Measurements from ENCODE around the gene THYN1.
"Not testable (repeated sequence)": the region's sequence is repeated elsewhere in the genome, so short reads cannot be mapped to it uniquely, and the experiment has no call there.

Gene THYN1

GRCh38 chr11:134275188-134275533 lies 22.0 kb upstream of the THYN1 start:
- DNase-seq (ENCODE audit: low read depth in 2 of 2): no peak

GRCh38 chr11:134273317-134273712 lies 20.2 kb upstream of the THYN1 start:
- DNase-seq (ENCODE audit: low read depth in 2 of 2): no peak

- no peak for DNase-seq (ENCODE audit: low read depth in 2 of 2)
These were observed 19.5 kb upstream of the THYN1 start for GRCh38 chr11:134272381-134273316.

GRCh38 chr11:134271978-134272377 lies 18.8 kb upstream of the THYN1 start:
- DNase-seq (ENCODE audit: low read depth in 2 of 2): no peak

GRCh38 chr11:134270250-134270714 lies 17.1 kb upstream of the THYN1 start:
- DNase-seq (ENCODE audit: low read depth in 2 of 2): no peak

- DNase-seq (ENCODE audit: low read depth in 2 of 2): no peak
These were observed 14.8 kb upstream of the THYN1 start for GRCh38 chr11:134267966-134268365.

- no peak for DNase-seq (ENCODE audit: low read depth in 2 of 2)
These were observed 14.3 kb upstream of the THYN1 start for GRCh38 chr11:134267461-134267860.

GRCh38 chr11:134266841-134267251 lies 13.7 kb upstream of the THYN1 start:
- no peak for DNase-seq (ENCODE audit: low read depth in 2 of 2)

- DNase-seq (ENCODE audit: low read depth in 2 of 2): no peak
These were observed 13.3 kb upstream of the THYN1 start for GRCh38 chr11:134266440-134266839.

- DNase-seq (ENCODE audit: low read depth in 2 of 2): no peak
These were observed 12.0 kb upstream of the THYN1 start for GRCh38 chr11:134264966-134265764.

GRCh38 chr11:134261626-134262488 lies 8.7 kb upstream of the THYN1 start:
- no peak for DNase-seq (ENCODE audit: low read depth in 2 of 2)

GRCh38 chr11:134260983-134261382 lies 7.8 kb upstream of the THYN1 start:
- no peak for DNase-seq (ENCODE audit: low read depth in 2 of 2)

GRCh38 chr11:134260503-134260902 lies 7.4 kb upstream of the THYN1 start:
- DNase-seq (ENCODE audit: low read depth in 2 of 2): no peak

- no peak for DNase-seq (ENCODE audit: low read depth in 2 of 2)
These were observed 5.4 kb upstream of the THYN1 start for GRCh38 chr11:134258577-134258976.

- DNase-seq (ENCODE audit: low read depth in 2 of 2): no peak
These were observed 3.9 kb upstream of the THYN1 start for GRCh38 chr11:134257101-134257500.

- not testable (repeated sequence) for DNase-seq (ENCODE audit: low read depth in 2 of 2)
These were observed 2.0 kb upstream of the THYN1 start for GRCh38 chr11:134255184-134255561.

- DNase-seq (ENCODE audit: low read depth in 2 of 2): no peak
These were observed 1.5 kb upstream of the THYN1 start for GRCh38 chr11:134254433-134255183.

- no peak for DNase-seq (ENCODE audit: low read depth in 2 of 2)
These were observed 585 bp downstream of the THYN1 start for GRCh38 chr11:134252346-134253187.

- no peak for DNase-seq (ENCODE audit: low read depth in 2 of 2)
These were observed 2.5 kb downstream of the THYN1 start for GRCh38 chr11:134250675-134251074.

- no peak for DNase-seq (ENCODE audit: low read depth in 2 of 2)
These were observed 2.9 kb downstream of the THYN1 start for GRCh38 chr11:134250246-134250645.

Measured in activated CD8-positive, alpha-beta memory T cell treated with anti-CD3 and anti-CD28 coated beads for 4 hours (primary cell).